Neuronal stem cell (in vitro differentiated cells): ENCODE data around the gene TMCO4.

ENCODE experiments used
- DNase-seq: peaks from one replicate; pipeline ENCODE4 v3.0.0-alpha.2; 2013; ENCODE audit warnings: low spot score
- H2AFZ ChIP-seq: one replicate; pipeline ENCODE4 v1.6.1; 2013; ENCODE audit warnings: mild to moderate bottlenecking, low read length, inconsistent platforms
- H2AK5ac ChIP-seq: 2 replicates; pipeline ENCODE4 v1.6.1; 2013; ENCODE audit warnings: low read depth, mild to moderate bottlenecking, inconsistent platforms, low read length, moderate library complexity, mixed read lengths
- H2BK120ac ChIP-seq: 2 replicates; pipeline ENCODE4 v1.6.1; 2013; ENCODE audit warnings: low read depth, mild to moderate bottlenecking, inconsistent platforms, low read length, moderate library complexity, mixed read lengths
- H2BK12ac ChIP-seq: one replicate; pipeline ENCODE4 v1.6.1; 2013; ENCODE audit warnings: low read length, inconsistent platforms
- H2BK15ac ChIP-seq: 2 replicates; pipeline ENCODE4 v1.6.1; 2013; ENCODE audit warnings: mild to moderate bottlenecking, low read length, inconsistent platforms, mixed read lengths
- H2BK5ac ChIP-seq: one replicate; pipeline ENCODE4 v1.6.1; 2013; ENCODE audit warnings: inconsistent platforms, mild to moderate bottlenecking, low read length, moderate library complexity
- H3K14ac ChIP-seq: one replicate; pipeline ENCODE4 v1.6.1; 2013; ENCODE audit warnings: low read length, inconsistent platforms
- H3K18ac ChIP-seq: 2 replicates; pipeline ENCODE4 v1.6.1; 2013; ENCODE audit warnings: low read length, inconsistent platforms
- H3K23ac ChIP-seq: 2 replicates; pipeline ENCODE4 v1.6.1; 2013; ENCODE audit warnings: low read depth, mild to moderate bottlenecking, mixed read lengths, low read length, inconsistent platforms; ENCODE audit not compliant: poor library complexity
- H3K27ac ChIP-seq: replicated peaks from 3 replicates; pipeline ENCODE4 v1.5.1; 2013; ENCODE audit warnings: low read length, inconsistent platforms
- H3K27me3 ChIP-seq, 3 experiments: 2 replicates each; pipeline ENCODE4 v1.6.1; 2013; ENCODE audit warnings: low read length in 3 of 3, mild to moderate bottlenecking in 2 of 3, inconsistent platforms in 1 of 3, low read depth in 1 of 3, mixed read lengths in 1 of 3, moderate library complexity in 1 of 3; ENCODE audit not compliant: control insufficient read depth in 3 of 3, insufficient read depth in 3 of 3
- H3K36me3 ChIP-seq, 2 donors: replicated peaks in 1 of 2; 2 replicates each; pipeline ENCODE4 v1.6.1; 2013; ENCODE audit warnings: low read length in 2 of 2; ENCODE audit not compliant: control insufficient read depth in 2 of 2, insufficient read depth in 2 of 2
- H3K4ac ChIP-seq: 2 replicates; pipeline ENCODE4 v1.6.1; 2013; ENCODE audit warnings: inconsistent platforms, mild to moderate bottlenecking, low read length, moderate library complexity
- H3K4me1 ChIP-seq, 2 donors: 1 replicate in 1 of 2; 2 replicates in 1 of 2; pipeline ENCODE4 v1.6.1; 2013; ENCODE audit warnings: low read length in 2 of 2, low read depth in 1 of 2; ENCODE audit not compliant: control insufficient read depth in 2 of 2, insufficient read depth in 1 of 2
- H3K4me2 ChIP-seq: one replicate; pipeline ENCODE4 v1.6.1; 2013; ENCODE audit warnings: mild to moderate bottlenecking, low read length, inconsistent platforms; ENCODE audit not compliant: insufficient read depth, poor library complexity, severe bottlenecking
- H3K4me3 ChIP-seq, 2 donors: 2 replicates each; pipeline ENCODE4 v1.5.1; 2013; ENCODE audit warnings: low read length in 2 of 2, mild to moderate bottlenecking in 2 of 2, inconsistent platforms in 1 of 2, moderate library complexity in 1 of 2
- H3K79me1 ChIP-seq: one replicate; pipeline ENCODE4 v1.6.1; 2013; ENCODE audit warnings: low read depth, mild to moderate bottlenecking, inconsistent platforms, low read length, moderate library complexity
- H3K9ac ChIP-seq: one replicate; pipeline ENCODE4 v1.6.1; 2013; ENCODE audit warnings: mild to moderate bottlenecking, low read depth, low read length, inconsistent platforms; ENCODE audit not compliant: poor library complexity
- H3K9me3 ChIP-seq, 2 donors: replicated peaks in 1 of 2; 2 replicates each; pipeline versions ENCODE3 to v1.6.1; 2013; ENCODE audit warnings: low read length in 2 of 2, mild to moderate bottlenecking in 2 of 2, inconsistent platforms in 1 of 2, low read depth in 1 of 2, mixed read lengths in 1 of 2, moderate library complexity in 1 of 2; ENCODE audit not compliant: control insufficient read depth in 2 of 2, insufficient read depth in 1 of 2
- H4K8ac ChIP-seq: one replicate; pipeline ENCODE4 v1.6.1; 2013; ENCODE audit warnings: low read depth, mild to moderate bottlenecking, inconsistent platforms, low read length, moderate library complexity
- H4K91ac ChIP-seq: one replicate; pipeline ENCODE4 v1.6.1; 2013; ENCODE audit warnings: low read length, low read depth, mild to moderate bottlenecking, inconsistent platforms; ENCODE audit not compliant: poor library complexity
- WGBS, 2 donors: extraction: QIAGEN DNeasy Blood & Tissue Kit; methylation state at CpG; one replicate each; pipeline ENCODE4 v1.1.7; 2013; ENCODE audit warnings: missing lambda C conversion rate in 2 of 2, mixed read lengths in 1 of 2; ENCODE audit not compliant: insufficient read length in 2 of 2, insufficient replicate concordance in 1 of 2; ENCODE audit errors: extremely low coverage in 2 of 2; 5-methylcytosine and 5-hydroxymethylcytosine counted together

TMCO4 gene

GRCh38 chr1:19835578-19835977 is 35.9 kb upstream of the TMCO4 start:
- Histone ChIP-seq H3K18ac (no peak overlapping the region), H3K27me3 (no peaks in the 10 kb centered on the region), H3K4ac (no peak overlapping the region), H3K23ac (no peak overlapping the region), H3K36me3 (no peaks in the 10 kb centered on the region), H2AFZ (no peak overlapping the region), H3K4me1 (no peaks in the 10 kb centered on the region), H2BK120ac (no peak overlapping the region), H3K4me3 (no peak overlapping the region), H3K9ac (no peak overlapping the region), H2AK5ac (no peak overlapping the region), H3K27ac (no peak overlapping the region), H3K79me1 (no peaks in the 10 kb centered on the region), H3K4me2 (no peak overlapping the region), H2BK12ac (no peak overlapping the region), H4K91ac (no peak overlapping the region), H2BK5ac (no peak overlapping the region), H2BK15ac (no peak overlapping the region), H4K8ac (no peak overlapping the region), H3K9me3 (peaks cover 0 to 2% of the 10 kb centered on the region in 2 donors), H3K14ac (no peak overlapping the region)
- no CpG with 5 or more reads among the region's 4 CpGs for WGBS, 2 donors
- no peak for DNase-seq

- Histone ChIP-seq H2BK120ac (no peak overlapping the region), H2BK12ac (no peak overlapping the region), H2AK5ac (no peak overlapping the region), H3K14ac (no peak overlapping the region), H3K18ac (no peak overlapping the region), H3K79me1 (no peaks in the 10 kb centered on the region), H4K8ac (no peak overlapping the region), H3K4me3 (no peak overlapping the region), H3K4ac (no peak overlapping the region), H2BK15ac (no peak overlapping the region), H3K9me3 (peaks cover 0 to 2% of the 10 kb centered on the region in 2 donors), H3K23ac (no peak overlapping the region), H3K4me2 (no peak overlapping the region), H4K91ac (no peak overlapping the region), H3K4me1 (no peaks in the 10 kb centered on the region), H3K9ac (no peak overlapping the region), H2BK5ac (no peak overlapping the region), H2AFZ (no peak overlapping the region), H3K27me3 (no peaks in the 10 kb centered on the region), H3K36me3 (no peaks in the 10 kb centered on the region), H3K27ac (no peak overlapping the region)
- no peak for DNase-seq
- WGBS, 2 donors = no CpG with 5 or more reads among the region's 3 CpGs
Observed at GRCh38 chr1:19831441-19831840, 31.7 kb upstream of the TMCO4 start.

- no peaks in the 10 kb centered on the region for H3K4me1 ChIP-seq
- no peaks in the 10 kb centered on the region for H3K79me1 ChIP-seq
- no peak overlapping the region for H2AFZ ChIP-seq
- no peak overlapping the region for H4K91ac ChIP-seq
- H3K14ac ChIP-seq = no peak overlapping the region
- no peak overlapping the region for H3K27ac ChIP-seq
- H3K27me3 ChIP-seq = no peaks in the 10 kb centered on the region
- H3K23ac ChIP-seq = no peak overlapping the region
- no peak overlapping the region for H2AK5ac ChIP-seq
- H3K4me3 ChIP-seq = no peak overlapping the region
- no peak overlapping the region for H3K18ac ChIP-seq
- H2BK5ac ChIP-seq = no peak overlapping the region
- H3K4ac ChIP-seq = no peak overlapping the region
- H3K4me2 ChIP-seq = no peak overlapping the region
- WGBS, 2 donors = no CpG with 5 or more reads among the region's 3 CpGs
- H3K9me3 ChIP-seq = peaks cover 0 to 2% of the 10 kb centered on the region in 2 donors
- H2BK120ac ChIP-seq = no peak overlapping the region
- H4K8ac ChIP-seq = no peak overlapping the region
- H2BK12ac ChIP-seq = no peak overlapping the region
- no peak overlapping the region for H3K9ac ChIP-seq
- no peaks in the 10 kb centered on the region for H3K36me3 ChIP-seq
- DNase-seq = no peak
- H2BK15ac ChIP-seq = no peak overlapping the region
Observed at GRCh38 chr1:19828546-19828945, 28.8 kb upstream of the TMCO4 start.

GRCh38 chr1:19825298-19825697 is 25.6 kb upstream of the TMCO4 start:
- Histone ChIP-seq H2AFZ (no peak overlapping the region), H4K8ac (no peak overlapping the region), H3K4me2 (no peak overlapping the region), H2BK120ac (no peak overlapping the region), H2BK12ac (no peak overlapping the region), H4K91ac (no peak overlapping the region), H3K14ac (no peak overlapping the region), H3K27me3 (no peaks in the 10 kb centered on the region), H3K18ac (no peak overlapping the region), H2BK5ac (no peak overlapping the region), H3K23ac (no peak overlapping the region), H3K79me1 (no peaks in the 10 kb centered on the region), H3K27ac (no peak overlapping the region), H3K4me1 (no peaks in the 10 kb centered on the region), H3K9ac (no peak overlapping the region), H3K9me3 (no peaks in the 10 kb centered on the region), H2BK15ac (no peak overlapping the region), H3K36me3 (no peaks in the 10 kb centered on the region), H2AK5ac (no peak overlapping the region), H3K4me3 (no peak overlapping the region), H3K4ac (no peak overlapping the region)
- DNase-seq = no peak
- WGBS, 2 donors = no CpG with 5 or more reads among the region's 6 CpGs
